ENCODE data around the gene NCF4.

Gene NCF4

DNA sequence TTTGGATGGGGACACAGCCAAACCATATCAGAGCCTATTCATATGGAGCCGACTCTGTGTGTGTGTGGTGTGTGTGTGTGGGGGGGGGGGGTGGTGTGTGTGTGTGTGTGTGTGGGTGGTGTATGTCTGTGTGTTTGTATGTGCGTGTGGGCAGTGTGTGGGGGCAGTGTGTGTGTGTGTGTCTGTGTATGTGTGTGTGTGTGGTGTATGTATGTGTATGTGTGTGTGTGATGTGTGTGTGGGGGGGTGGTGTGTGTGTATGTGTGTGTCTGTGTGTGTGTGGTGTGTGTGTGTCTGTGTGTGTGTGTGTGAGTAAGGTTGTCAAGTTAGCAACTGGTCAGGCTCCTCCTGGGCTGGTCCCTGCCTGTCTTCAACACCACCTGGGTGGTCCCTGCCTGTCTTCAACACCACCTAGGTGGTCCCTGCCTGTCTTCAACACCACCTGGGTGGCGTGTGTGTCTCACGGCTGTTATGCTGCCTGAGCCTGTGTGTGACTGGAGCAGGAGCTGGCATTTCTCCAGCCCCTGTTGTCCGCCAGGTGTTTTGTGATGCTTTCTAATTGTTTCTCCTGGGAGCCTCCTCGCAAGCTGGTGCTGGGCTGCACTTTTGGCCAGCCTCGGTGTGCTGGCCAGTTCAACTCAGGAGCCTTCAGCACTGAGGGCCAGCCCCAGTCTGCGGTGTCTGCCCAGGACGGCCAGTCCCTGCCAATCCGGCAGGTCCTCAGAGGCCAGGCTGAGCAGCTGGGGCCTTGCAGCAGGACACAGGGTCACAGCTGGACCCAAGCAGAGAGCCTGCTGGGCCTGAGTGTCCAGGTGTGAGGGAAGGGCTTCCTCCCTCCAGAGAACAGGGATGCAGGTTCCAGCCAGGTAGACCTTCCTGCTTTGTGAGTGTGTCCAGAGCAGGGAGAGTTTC is 22.4 kb upstream of the NCF4 start:
- DNase-seq (ENCODE audit: low read depth, low spot score): no peak

DNA sequence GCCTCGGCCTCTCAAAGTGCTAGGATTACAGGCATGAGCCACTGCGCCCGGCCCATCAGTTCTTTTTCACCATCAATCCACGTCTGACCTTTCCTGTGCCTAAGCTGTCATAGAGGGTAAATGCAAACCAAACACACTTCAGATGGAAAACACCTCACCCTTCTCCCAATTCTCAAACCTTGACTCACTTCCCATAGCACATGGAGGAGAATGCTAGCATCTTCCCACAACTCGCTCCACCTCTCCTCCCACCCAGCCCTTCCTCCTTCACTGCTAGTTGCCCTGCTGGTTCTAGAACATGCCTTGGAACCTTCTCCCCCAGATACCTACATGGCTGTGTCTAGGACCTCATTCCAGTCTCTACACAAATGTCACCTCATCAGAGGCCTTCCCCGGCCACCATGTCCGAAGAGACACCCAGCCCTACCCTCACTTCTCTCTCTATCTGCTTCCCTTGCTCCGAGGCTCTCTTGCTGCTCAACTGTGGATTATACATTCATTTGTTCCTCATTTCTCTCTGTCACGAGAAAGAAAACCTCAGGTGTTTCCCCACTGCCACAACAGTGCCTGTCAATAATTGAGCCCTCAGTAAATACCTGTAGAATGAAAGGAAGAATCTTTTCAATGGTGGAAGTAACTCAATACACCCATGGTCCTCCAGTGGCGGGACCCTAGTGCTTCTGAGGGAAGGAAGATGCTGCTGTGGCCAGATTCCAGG is 21.3 kb upstream of the NCF4 start:
- DNase-seq (ENCODE audit: low read depth, low spot score): no peak

DNA sequence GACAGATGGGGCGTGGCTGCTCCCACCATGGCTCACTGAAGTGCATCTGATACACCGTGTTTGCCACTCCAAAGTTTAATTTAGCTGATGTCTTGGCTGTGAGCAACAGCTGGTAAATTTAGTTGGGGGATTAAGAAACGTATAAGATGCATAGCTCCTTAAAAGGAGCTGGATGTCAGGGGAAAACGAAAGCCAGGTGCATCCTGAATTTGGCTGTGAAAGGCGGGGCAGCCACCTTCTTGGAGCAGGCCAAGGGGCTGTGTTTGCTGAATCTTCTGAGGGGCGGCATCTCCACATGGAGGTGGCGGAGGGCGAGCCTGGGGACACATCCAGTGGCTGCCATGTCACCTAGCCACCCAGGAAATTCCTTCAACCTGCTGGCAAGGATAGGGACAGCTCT is 20.7 kb upstream of the NCF4 start:
- DNase-seq (ENCODE audit: low read depth, low spot score): no peak

DNA sequence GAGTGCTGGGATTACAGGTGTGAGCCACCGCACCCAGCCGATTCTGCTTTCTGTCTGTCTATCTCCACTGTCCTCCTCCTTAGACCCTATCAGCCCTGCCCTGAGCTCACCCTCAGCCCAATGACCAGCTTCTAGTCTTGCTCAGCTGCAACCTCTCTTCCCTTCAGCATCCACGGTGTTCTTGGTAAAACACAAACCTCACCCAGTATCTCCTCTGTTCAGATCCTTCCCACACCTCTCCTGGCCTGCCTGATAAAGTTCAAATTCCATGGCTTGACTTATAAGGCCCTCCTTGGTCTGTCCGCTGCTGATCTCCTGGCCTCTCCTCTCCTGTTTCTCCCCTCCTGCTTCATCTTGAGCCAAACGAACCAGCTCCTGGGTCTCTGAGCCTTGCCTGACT is 14.5 kb upstream of the NCF4 start:
- DNase-seq (ENCODE audit: low read depth, low spot score): no peak

DNA sequence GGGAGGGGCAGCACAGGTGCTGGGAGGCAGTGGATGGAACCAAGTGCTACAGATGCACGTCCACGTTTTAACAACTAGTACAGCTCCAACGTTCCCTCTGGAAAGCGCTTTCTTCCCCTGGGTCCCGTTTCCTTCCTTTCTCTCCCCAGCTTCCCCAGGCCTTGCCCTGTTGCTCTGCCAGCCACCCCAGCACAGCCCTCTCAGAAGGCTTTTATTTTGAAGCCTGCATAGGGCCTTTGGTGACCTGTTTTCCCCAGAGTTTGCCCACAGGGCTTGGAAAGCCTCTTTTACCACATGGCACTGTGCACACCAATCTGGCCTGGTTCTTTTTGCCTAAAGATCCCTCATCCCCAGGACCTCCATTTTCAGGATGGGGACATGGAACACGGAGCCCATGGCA is 13.9 kb upstream of the NCF4 start:
- no peak for DNase-seq (ENCODE audit: low read depth, low spot score)

DNA sequence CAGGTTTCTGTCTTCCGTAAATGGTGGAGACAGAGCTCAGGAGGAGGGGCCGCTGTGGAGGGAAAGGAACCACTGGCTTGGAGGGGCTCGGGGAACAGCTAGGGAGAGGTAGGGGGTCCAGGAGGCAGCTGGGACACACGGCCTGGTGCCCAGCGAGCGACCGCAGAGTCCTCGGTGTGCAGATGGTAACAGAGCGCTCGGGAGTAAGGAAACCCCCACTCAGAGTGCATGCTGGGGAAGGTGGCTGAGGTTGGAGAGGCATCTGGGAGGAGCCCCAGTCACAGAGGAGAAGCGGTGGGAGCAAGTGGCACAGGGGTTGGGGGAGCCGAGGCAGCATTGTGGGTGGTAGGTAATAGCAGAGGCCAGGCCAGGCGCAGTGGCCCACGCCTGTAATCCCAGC is 10.8 kb upstream of the NCF4 start:
- no peak for DNase-seq (ENCODE audit: low read depth, low spot score)

DNA sequence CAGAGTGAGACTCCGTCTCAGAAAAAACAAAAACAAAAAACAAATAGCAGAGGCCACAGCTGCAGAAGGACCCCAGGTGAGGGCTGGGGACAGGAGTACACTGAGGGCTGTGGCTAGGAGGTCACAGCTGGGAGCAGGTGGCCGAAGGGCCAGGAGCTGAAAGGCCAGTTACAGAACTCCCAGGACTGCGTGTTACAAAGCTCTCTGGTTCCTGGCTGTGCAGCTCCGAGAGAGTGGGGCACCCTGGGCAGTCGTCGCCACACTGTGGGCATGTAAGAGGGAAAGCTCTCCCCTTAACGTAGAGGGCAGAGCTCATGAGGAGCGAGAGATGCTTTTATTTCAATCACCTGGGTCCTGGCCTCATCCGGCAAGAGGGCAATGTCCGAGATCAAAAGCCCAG is 10.1 kb upstream of the NCF4 start:
- DNase-seq (ENCODE audit: low read depth, low spot score): no peak

DNA sequence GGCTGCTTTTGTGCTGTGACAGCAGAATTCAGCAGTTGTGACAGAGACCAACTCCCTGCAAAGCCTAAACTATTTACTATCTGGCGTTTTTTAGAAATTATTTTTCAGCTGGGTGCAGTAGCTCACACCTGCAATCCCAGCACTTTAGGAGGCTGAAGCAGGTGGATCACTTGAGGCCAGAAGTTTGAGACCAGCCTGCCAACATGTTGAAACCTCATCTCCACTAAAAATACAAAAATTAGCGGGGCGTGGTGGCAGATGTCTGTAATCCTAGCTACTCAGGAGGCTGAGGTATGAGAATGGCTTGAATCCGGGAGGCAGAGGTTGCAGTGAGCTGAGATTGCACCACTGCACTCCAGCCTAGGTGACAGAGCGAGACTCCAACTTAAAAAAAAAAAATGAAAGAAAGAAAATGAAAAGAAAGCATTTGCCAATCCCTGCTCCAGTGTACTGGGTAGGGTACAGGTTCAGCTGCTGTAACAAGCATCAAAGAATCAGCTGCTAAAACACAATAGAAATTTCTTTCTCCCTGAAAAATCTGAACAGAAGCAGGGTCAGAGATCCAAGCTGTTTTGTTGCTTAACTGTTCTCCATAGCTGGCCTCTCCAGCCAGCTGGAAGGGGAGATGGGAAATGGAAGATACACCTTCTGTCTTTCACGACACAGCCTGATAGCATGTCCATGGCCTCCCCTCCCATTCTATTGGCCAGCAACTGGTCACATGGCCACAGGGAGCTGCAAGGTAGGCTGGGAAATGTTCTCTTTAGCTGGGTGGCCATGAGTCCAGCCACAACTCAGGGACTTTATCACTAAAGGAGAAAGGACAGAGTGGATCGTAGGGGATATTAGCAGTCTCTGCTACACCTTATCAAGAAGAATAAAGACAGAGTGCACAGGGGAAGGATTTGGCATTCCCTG is 8.5 kb upstream of the NCF4 start:
- no peak for DNase-seq (ENCODE audit: low read depth, low spot score)

DNA sequence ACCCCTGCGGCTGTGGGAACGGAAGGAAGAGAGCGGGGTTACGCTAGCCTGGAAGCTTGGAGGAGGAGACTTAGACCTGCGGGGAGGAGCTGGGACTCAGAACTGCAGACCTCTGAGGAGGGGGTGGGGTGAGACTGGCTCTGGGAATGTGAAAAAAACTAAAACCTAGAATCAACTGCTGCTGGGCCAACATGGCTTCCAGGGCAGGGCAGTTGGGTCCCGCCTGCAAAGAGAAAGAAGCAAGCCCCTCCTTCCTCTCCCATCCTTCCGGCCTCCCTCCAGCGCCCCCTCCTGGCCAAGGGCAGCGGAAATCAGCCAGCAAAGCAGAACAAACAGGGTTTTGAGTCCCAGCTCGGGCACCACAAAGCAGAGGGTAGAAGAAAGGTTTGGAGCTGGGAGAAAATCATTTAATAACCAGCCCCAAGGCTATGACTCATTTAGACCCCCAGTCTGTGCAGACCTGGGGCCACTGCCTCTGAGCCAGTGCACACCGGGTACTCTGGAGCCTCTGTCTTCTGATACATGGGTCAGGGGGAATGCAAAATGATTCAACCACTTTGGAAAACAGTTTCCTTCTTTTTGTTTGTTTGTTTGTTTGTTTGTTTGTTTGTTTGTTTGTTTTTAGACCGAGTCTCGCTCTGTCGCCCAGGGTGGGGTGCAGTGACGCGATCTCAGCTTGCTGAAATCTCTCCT is 7.3 kb upstream of the NCF4 start:
- peak; percentile 17 for DNase-seq (ENCODE audit: low read depth, low spot score)

DNA sequence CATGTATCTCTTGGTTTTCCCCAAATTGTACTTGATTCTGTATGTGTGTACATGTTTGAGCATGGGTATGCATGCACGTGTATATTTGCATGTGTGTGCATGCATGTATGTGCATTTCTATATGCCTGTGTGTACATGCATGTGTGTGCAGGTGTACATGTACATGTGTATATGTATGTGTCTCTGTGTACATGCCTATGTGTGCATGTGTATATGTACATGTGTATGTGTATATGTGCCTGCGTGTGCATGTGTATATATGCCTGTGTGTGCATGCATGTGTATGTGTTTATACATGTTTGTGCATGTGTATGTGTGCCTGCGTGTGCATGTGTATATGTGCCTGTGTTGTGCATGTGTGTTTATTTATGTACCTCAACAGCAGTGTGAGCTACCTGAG is 5.3 kb upstream of the NCF4 start:
- no peak for DNase-seq (ENCODE audit: low read depth, low spot score)

DNA sequence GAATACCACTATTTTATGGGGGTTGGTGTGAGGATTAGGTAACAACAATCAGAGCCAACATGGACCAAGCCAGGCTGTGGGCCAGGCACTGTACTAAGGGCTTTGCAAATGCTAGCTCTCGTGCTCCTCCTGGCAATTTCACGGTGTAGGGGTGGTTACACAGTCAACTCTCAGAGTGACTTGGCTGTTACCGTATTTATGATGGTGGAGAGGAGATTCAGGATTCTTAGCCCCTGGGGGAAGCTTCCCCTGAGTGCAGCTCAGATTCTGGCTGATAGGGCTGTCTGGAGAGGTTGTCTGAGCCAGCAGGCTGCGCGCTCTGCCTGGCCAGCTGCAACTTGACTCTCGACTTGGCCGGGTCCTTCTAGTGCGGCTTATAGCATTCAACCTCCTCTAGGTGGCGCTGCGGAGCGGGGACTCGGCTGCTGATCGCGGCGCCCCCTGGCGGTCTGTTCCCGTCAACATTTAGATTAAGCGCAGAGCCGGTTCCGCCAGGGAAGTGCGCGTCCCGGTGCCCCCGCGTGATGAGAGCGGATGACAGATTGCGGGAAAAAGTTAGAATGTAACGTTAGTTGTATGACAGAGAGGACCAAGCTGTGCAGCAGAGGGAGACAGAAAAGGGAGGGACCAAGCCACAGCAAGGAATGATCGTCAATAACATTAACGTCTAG is 4.5 kb upstream of the NCF4 start:
- DNase-seq (ENCODE audit: low read depth, low spot score): peak; percentile 57

DNA sequence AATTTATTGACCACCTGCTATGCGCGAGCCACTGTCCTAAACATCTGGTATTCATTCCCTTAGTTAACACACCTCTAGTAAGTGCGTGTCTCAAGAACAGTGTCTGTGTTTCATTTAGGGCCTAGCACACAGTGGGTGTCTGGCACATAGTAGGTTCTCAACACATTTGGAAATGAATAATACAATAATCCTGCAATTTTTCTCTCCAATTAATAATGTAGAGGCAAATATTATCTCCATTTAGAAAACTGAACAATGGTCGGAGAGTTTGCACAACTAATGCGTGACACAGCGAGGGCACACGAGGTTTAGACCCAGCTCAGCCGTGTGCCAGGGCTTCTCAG is 4.0 kb upstream of the NCF4 start:
- DNase-seq (ENCODE audit: low read depth, low spot score): no peak

DNA sequence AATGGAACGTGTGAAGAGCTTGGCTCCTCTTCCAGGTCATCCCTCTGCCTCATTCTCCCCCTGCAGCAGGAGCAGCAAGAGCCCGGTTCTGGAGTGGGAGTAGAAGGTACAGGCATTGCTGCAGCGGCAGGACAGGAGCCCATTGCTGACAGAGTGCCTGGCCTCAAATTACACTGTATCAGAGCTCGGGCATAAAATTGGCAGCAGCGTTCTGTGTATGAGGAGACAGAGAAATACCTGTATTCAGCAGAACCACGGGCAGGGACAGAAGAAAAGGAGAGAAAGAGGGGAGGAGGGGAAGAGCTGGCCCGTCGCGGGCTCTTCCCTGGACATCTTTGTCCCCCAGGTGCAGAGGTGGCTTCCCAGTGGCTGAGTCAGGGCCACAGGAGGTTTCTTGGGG is 2.6 kb upstream of the NCF4 start:
- DNase-seq (ENCODE audit: low read depth, low spot score): no peak

DNA sequence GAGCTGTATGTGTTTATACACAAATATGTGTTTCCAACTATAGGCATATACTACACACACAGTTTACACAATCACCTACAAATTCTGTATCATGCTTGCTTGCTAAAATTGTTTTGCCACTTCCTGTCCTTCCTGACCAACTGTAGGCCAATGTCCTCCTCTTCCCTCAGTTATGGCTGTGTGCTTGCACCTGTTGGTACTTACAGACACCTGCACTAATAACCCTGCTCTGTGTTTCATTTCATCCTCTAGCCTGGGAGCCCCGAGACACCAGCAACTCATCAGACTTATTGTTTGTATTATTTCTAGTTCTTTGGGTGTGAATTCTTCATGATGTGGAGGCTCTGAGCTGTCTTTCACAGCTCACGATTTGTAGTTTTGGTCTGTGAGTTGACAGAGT is 1.8 kb upstream of the NCF4 start:
- DNase-seq (ENCODE audit: low read depth, low spot score): no peak

DNA sequence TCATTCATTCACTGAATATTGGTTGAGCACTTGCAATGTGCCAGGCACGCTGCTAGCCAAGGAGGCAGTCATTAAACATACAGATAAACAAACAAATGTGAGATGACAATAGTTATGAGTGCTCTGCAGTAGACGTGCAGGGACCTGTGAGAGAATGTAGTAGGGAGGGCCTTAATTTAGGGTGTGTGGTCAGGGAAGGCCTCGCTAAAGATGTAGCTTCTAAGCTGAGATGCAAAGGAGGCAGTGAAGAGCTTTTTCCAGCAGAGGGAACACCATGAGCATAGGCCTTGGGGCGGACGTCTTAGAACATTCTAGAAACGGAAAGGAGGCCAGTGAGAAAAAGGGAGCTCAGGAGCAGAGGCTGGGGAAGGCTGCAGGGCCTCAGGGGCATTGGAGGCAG is 789 bp upstream of the NCF4 start:
- DNase-seq (ENCODE audit: low read depth, low spot score): no peak

DNA sequence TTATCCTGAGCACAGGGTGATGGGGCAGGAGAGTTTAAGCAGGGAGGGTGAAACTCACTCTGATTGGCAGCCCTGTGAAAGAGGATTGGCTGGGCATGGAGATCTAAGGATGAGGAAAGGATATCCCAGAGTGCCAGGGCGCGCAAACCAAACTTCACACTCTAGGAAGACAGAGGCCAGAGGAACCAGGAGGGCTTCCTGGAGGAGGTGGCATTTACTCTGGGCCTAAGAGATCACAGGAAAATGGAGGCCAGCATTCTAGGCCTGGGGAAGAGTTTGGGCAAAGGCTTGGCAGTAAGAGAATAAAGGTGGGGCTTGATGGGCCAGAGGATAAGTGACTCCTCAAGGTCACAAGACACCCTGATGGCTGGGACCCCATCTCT is 377 bp upstream of the NCF4 start:
- no peak for DNase-seq (ENCODE audit: low read depth, low spot score)

DNA sequence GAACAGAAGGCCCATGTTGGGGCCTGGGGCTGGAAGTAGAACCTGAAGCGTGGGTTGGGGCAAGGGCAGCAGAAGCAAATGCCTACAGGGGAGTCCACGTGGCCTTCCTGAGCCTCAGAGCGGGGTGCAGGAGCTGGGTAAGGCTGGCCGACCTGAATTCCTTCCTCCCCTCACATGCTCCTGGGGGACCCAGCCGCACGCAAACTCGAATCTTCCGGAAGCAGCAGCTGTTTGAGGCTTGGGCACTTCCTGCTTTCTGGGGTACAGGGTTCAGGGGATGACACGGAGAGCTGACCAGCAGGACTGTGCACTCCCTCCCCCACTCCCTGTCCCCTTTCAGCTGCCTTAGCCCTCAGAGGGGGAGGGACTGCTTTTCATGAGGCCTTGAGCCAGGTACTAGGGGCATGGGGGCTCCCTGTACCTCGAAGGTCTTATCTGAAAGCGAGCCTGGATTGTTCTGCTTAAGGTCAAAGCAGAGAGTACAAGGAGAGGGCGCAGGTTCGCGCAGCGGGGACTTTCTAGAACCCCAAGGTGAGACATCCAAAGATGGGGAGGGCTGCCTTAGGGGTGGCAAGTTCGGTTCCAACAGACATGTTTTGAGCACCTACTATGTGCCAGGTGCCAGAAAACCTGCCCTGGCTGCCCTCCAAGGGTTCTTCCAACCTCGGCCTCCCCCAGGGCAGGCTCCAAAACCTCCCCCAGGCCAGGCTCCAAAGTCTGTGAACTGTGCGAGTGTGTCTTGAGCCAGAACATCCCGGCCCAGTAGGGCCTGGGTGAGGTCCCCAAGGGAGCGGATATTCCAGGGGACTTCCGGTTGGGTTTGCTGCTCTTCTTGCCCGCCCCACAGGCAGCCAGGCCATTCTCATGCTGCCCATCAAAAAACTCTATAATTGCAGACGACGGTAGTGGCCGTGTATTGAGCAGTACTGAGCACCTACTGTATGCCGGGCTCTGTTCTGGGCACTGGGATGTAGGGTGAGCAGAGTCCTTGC is 1.7 kb downstream of the NCF4 start:
- no peak for DNase-seq (ENCODE audit: low read depth, low spot score)

DNA sequence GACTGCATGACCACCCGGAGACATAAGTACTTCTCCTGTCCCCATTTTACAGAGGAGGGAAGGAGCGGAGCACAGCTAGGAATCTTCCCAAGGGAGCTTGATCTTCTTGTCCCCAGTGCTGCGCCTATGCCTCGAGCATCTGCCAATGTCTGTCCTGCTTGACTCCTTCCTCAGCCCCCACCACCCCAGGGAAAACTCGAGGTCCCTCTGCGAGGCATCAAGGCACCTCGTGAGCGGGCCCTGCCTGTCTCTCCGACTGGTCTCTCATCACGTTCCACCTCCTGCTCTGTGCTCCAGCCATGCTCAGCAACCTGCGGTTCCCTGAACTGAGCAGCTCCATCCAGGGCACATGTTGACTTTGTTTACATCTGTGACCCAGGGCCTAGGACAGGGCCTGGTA is 2.5 kb downstream of the NCF4 start:
- no peak for DNase-seq (ENCODE audit: low read depth, low spot score)

DNA sequence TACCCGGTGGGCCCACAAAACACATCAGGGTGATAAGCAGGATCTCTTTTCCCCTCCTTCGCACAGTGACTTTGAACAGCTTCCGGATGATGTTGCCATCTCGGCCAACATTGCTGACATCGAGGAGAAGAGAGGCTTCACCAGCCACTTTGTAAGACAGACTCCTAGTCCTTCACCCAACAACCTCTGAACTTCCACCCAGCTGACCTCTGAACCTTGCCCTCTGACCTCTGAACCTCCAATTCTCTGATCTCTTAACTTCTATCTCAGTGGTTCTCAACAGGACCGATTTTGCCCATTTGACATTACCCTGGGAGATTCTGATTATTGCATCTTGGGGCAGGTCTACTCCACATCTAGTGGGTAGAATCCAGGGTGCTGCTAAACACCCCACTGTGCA is 3.2 kb downstream of the NCF4 start:
- no peak for DNase-seq (ENCODE audit: low read depth, low spot score)

Measured in smooth muscle cell of the brain vasculature (primary cell).